ENCODE data around the gene ADAM33.

ADAM33 gene

GRCh38 chr20:3645309-3646066, 36.3 kb downstream of the ADAM33 start:
- no peak for DNase-seq

- no peak for DNase-seq
Measured at GRCh38 chr20:3640259-3640658, 41.6 kb downstream of the ADAM33 start.

GRCh38 chr20:3635346-3635745, 46.5 kb downstream of the ADAM33 start:
- no peak for DNase-seq

- no peak for DNase-seq
Measured at GRCh38 chr20:3633913-3634478, 47.8 kb downstream of the ADAM33 start.

GRCh38 chr20:3632311-3633004, 49.4 kb downstream of the ADAM33 start:
- DNase-seq, result no peak

- no peak for DNase-seq
Measured at GRCh38 chr20:3631534-3631933, 50.3 kb downstream of the ADAM33 start.

- no peak for DNase-seq
Measured at GRCh38 chr20:3630429-3630828, 51.4 kb downstream of the ADAM33 start.

- DNase-seq, result no peak
Measured at GRCh38 chr20:3629893-3630292, 51.9 kb downstream of the ADAM33 start.

GRCh38 chr20:3628502-3629314, 53.1 kb downstream of the ADAM33 start:
- no peak for DNase-seq

GRCh38 chr20:3627476-3627875, 54.3 kb downstream of the ADAM33 start:
- DNase-seq, result no peak

- no peak for DNase-seq
Measured at GRCh38 chr20:3622406-3622805, 59.4 kb downstream of the ADAM33 start.

GRCh38 chr20:3621111-3621510, 60.7 kb downstream of the ADAM33 start:
- no peak for DNase-seq
